ENCODE measurements around the gene SRXN1.

The SRXN1 gene

GRCh38 chr20:651713-652614 lies 1.0 kb downstream of the SRXN1 start:
- no peak overlapping the region for H3K27ac ChIP-seq
- peak overlapping the region; percentile 51 for H3K4me3 ChIP-seq (ENCODE audit: low read depth, low read length)
- peaks cover 33% of the 10 kb centered on the region for H3K36me3 ChIP-seq
- no peak for DNase-seq
- no peaks in the 10 kb centered on the region for H3K9me3 ChIP-seq (ENCODE audit: severe bottlenecking)
- no peaks in the 10 kb centered on the region for H3K27me3 ChIP-seq (ENCODE audit: insufficient read depth, low read depth, severe bottlenecking)
- TF ChIP-seq CTCF (IDR thresholded peaks at IDR 0.05; ENCODE audit: low read depth, low read length), result no peak

GRCh38 chr20:650954-651353 lies 2.0 kb downstream of the SRXN1 start:
- Histone ChIP-seq H3K9me3 (ENCODE audit: severe bottlenecking) (no peaks in the 10 kb centered on the region), H3K36me3 (peaks cover 35% of the 10 kb centered on the region), H3K27me3 (ENCODE audit: insufficient read depth, low read depth, severe bottlenecking) (no peaks in the 10 kb centered on the region), H3K4me3 (ENCODE audit: low read depth, low read length) (no peak overlapping the region), H3K27ac (no peak overlapping the region)
- no peak for TF ChIP-seq CTCF (IDR thresholded peaks at IDR 0.05; ENCODE audit: low read depth, low read length)
- DNase-seq, result no peak

GRCh38 chr20:650281-650680 lies 2.7 kb downstream of the SRXN1 start:
- H3K27ac ChIP-seq, result no peak overlapping the region
- no peak for TF ChIP-seq CTCF (IDR thresholded peaks at IDR 0.05; ENCODE audit: low read depth, low read length)

GRCh38 chr20:647479-648019 lies 5.5 kb downstream of the SRXN1 start:
- no peak overlapping the region for H3K27ac ChIP-seq
- no peak for DNase-seq

More at GRCh38 chr20:650281-650680, 2.7 kb downstream of the SRXN1 start:
- no peak for DNase-seq
- Histone ChIP-seq H3K27me3 (ENCODE audit: insufficient read depth, low read depth, severe bottlenecking) (no peaks in the 10 kb centered on the region), H3K9me3 (ENCODE audit: severe bottlenecking) (no peaks in the 10 kb centered on the region), H3K36me3 (peaks cover 35% of the 10 kb centered on the region), H3K4me3 (ENCODE audit: low read depth, low read length) (no peak overlapping the region)

GRCh38 chr20:646868-647233 lies 6.1 kb downstream of the SRXN1 start:
- peaks cover 35% of the 10 kb centered on the region for H3K36me3 ChIP-seq
- no peak overlapping the region for H3K4me3 ChIP-seq (ENCODE audit: low read depth, low read length)
- DNase-seq, result no peak
- H3K27ac ChIP-seq, result no peak overlapping the region
- TF ChIP-seq CTCF (IDR thresholded peaks at IDR 0.05; ENCODE audit: low read depth, low read length), result no peak
- H3K9me3 ChIP-seq (ENCODE audit: severe bottlenecking), result no peaks in the 10 kb centered on the region
- H3K27me3 ChIP-seq (ENCODE audit: insufficient read depth, low read depth, severe bottlenecking), result no peaks in the 10 kb centered on the region

More at GRCh38 chr20:647479-648019, 5.5 kb downstream of the SRXN1 start:
- no peaks in the 10 kb centered on the region for H3K27me3 ChIP-seq (ENCODE audit: insufficient read depth, low read depth, severe bottlenecking)
- H3K9me3 ChIP-seq (ENCODE audit: severe bottlenecking), result no peaks in the 10 kb centered on the region
- no peak overlapping the region for H3K4me3 ChIP-seq (ENCODE audit: low read depth, low read length)
- peaks cover 35% of the 10 kb centered on the region for H3K36me3 ChIP-seq
- no peak for TF ChIP-seq CTCF (IDR thresholded peaks at IDR 0.05; ENCODE audit: low read depth, low read length)
